HepG2 (cell line): Measurements from ENCODE around the gene ADH1C. TPM values are rescaled to one million over a fixed set of nuclear protein-coding genes. Genes with fewer than 3 reads are reported as not detected.

Experiments used
- ATAC-seq: fragments of 200-7000 bp; cut with Tn5 transposase; 3 replicates; pipeline ENCODE4 v1.9.1; 2020; ENCODE audit warnings: mild to moderate bottlenecking, moderate library complexity
- BruUV-seq: library from RNA; stranded (reverse); fragments of 400-500 nt; replicated peaks from 2 replicates; lab custom pipeline; 2021; lab: Mats Ljungman, UMichigan
- CTCF ChIA-PET: fragments of 300-600 bp; formaldehyde crosslinking; extraction: SDS; loops from one replicate; lab custom pipeline; 2021; ENCODE audit warnings: low total read pairs, inconsistent platforms, low intra/inter-chr PET ratio; lab: Yijun Ruan, JAX
- POLR2A ChIA-PET: fragments of 350-600 bp; sonication (Branson Sonifier 250); formaldehyde crosslinking; loops from one replicate; lab custom pipeline; 2020; ENCODE audit warnings: antibody characterized with exemption, inconsistent platforms; lab: Yijun Ruan, JAX
- DNase-seq: peaks from one replicate; pipeline ENCODE4 v3.0.0-alpha.2; 2015; ENCODE audit warnings: low spot score
- FAIRE-seq: peaks from 3 replicates; lab custom pipeline; 2011; peaks lifted over from hg19 to GRCh38; lab: Jason Lieb, UNC
- H2AFZ ChIP-seq: one replicate; pipeline ENCODE4 v1.6.1; 2011; ENCODE audit warnings: low read length, inconsistent platforms
- H3K27ac ChIP-seq: fragments of 300-600 bp; 3 replicates; pipeline ENCODE4 v1.8.0; 2011; ENCODE audit warnings: mixed run types, mild to moderate bottlenecking, mixed read lengths, low read length, inconsistent platforms; ENCODE audit not compliant: insufficient read depth; ENCODE audit errors: extremely low read length
- H3K27me3 ChIP-seq, 2 experiments: fragments of 200-600 bp in 1 of 2; 2 replicates in 1 of 2; 3 replicates in 1 of 2; pipeline versions ENCODE4 v1.6.0 to v1.8.0; 2011; ENCODE audit warnings: low read length in 2 of 2, mild to moderate bottlenecking in 2 of 2, moderate library complexity in 2 of 2, inconsistent platforms in 1 of 2; ENCODE audit not compliant: insufficient read depth in 2 of 2, control insufficient read depth in 1 of 2
- H3K36me3 ChIP-seq, 2 experiments: fragments of 200-600 bp in 1 of 2; replicated peaks in 1 of 2; 2 replicates in 1 of 2; 3 replicates in 1 of 2; pipeline versions ENCODE4 v1.5.1 to v1.8.0; 2011; ENCODE audit warnings: low read length in 2 of 2, inconsistent platforms in 1 of 2; ENCODE audit not compliant: insufficient read depth in 2 of 2, control insufficient read depth in 1 of 2
- H3K4me1 ChIP-seq: 2 replicates; pipeline ENCODE4 v1.5.1; 2012; ENCODE audit warnings: low read length, inconsistent platforms; ENCODE audit not compliant: insufficient read depth
- H3K4me2 ChIP-seq: 2 replicates; pipeline ENCODE4 v1.6.0; 2011; ENCODE audit warnings: low read depth, low read length, inconsistent platforms
- H3K4me3 ChIP-seq, 3 experiments: fragments of 200-600 bp in 1 of 3; sonication (generic), shearing (Covaris generic) in 1 of 3; replicated peaks in 1 of 3; 2 replicates each; pipeline ENCODE4 v1.5.1; 2011 to 2016; ENCODE audit warnings: low read length in 3 of 3, inconsistent platforms in 2 of 3, low read depth in 2 of 3, mild to moderate bottlenecking in 2 of 3, control low read depth in 1 of 3, mixed read lengths in 1 of 3; ENCODE audit not compliant: insufficient read depth in 1 of 3
- H3K79me2 ChIP-seq: one replicate; pipeline ENCODE4 v1.6.1; 2011; ENCODE audit warnings: low read length, inconsistent platforms; ENCODE audit not compliant: insufficient read depth
- H3K9ac ChIP-seq: 2 replicates; pipeline ENCODE4 v1.6.0; 2011; ENCODE audit warnings: mild to moderate bottlenecking, low read depth, low read length, inconsistent platforms; ENCODE audit not compliant: insufficient read depth
- H3K9me3 ChIP-seq: 2 replicates; pipeline ENCODE4 v1.5.1; 2012; ENCODE audit warnings: mild to moderate bottlenecking, low read length
- H4K20me1 ChIP-seq: 2 replicates; pipeline ENCODE4 v1.6.0; 2011; ENCODE audit warnings: inconsistent platforms, mild to moderate bottlenecking, low read length, moderate library complexity; ENCODE audit not compliant: insufficient read depth
- DDIT3 ChIP-seq: sonication (generic); formaldehyde crosslinking; IDR thresholded peaks from 2 replicates; pipeline ENCODE4 v1.4.0; 2020; ENCODE audit warnings: mild to moderate bottlenecking, missing genetic modification reagents
- ELK4 ChIP-seq: sonication (generic); formaldehyde crosslinking; IDR thresholded peaks from 2 replicates; pipeline ENCODE4 v1.9.0; 2021; ENCODE audit warnings: missing genetic modification reagents, borderline replicate concordance
- EP300 ChIP-seq, 3 experiments: sonication (generic) in 1 of 3; formaldehyde crosslinking in 1 of 3; IDR thresholded peaks; 2 replicates each; pipeline versions ENCODE4 v1.5.1 to v1.6.1; 2011 to 2020; ENCODE audit warnings: low read depth in 2 of 3, low read length in 2 of 3, borderline replicate concordance in 1 of 3, improper control_type of control experiment in 1 of 3, mild to moderate bottlenecking in 1 of 3, missing genetic modification reagents in 1 of 3, moderate library complexity in 1 of 3
- KLF13 ChIP-seq: sonication (generic); formaldehyde crosslinking; IDR thresholded peaks from 2 replicates; pipeline ENCODE4 v1.4.0; 2020; ENCODE audit warnings: mild to moderate bottlenecking, missing genetic modification reagents
- PPARG ChIP-seq: conservative IDR thresholded peaks from 2 replicates; pipeline ENCODE4 v1.6.1; 2016; ENCODE audit warnings: missing biosample characterization, missing genetic modification reagents
- ZNF33B ChIP-seq: sonication (generic); formaldehyde crosslinking; IDR thresholded peaks from 2 replicates; pipeline ENCODE4 v1.5.1; 2020; ENCODE audit warnings: mild to moderate bottlenecking, missing genetic modification reagents
- ZNF44 ChIP-seq: sonication (generic); formaldehyde crosslinking; IDR thresholded peaks from 2 replicates; pipeline ENCODE4 v1.5.1; 2020; ENCODE audit warnings: mild to moderate bottlenecking, missing genetic modification reagents
- ZNF674 ChIP-seq: sonication (generic); formaldehyde crosslinking; IDR thresholded peaks from 2 replicates; pipeline ENCODE4 v1.5.0; 2020; ENCODE audit warnings: low read depth, mild to moderate bottlenecking, missing genetic modification reagents
- ZNF777 ChIP-seq: sonication (generic); formaldehyde crosslinking; IDR thresholded peaks from 2 replicates; pipeline ENCODE4 v1.4.0; 2020; ENCODE audit warnings: missing genetic modification reagents
- ZSCAN9 ChIP-seq: IDR thresholded peaks from 2 replicates; pipeline ENCODE4 v1.6.1; 2016; ENCODE audit warnings: borderline replicate concordance
- in situ Hi-C: cut with HindIII; loops from 2 replicates; pipeline ENCODE4 v1.10.0; 2017; ENCODE audit warnings: low pct_unique_long_range_greater_than_20kb; ENCODE audit not compliant: extremely low pct_ligation_motif_present
- intact Hi-C: fragments of 100-400 bp; cut with micrococcal nuclease; formaldehyde crosslinking; loops from one replicate; pipeline ENCODE4 v1.10.0; 2022; ENCODE audit not compliant: unreplicated experiment
- polyA plus RNA-seq, 8 experiments: library from polyadenylated mRNA; depleted of rRNA in 3 of 8; stranded (reverse) in 7 of 8; unstranded in 1 of 8; fragments of >200 nt; fragmentation: Illumina TruSeq in 4 of 8; extraction: Trizol in 4 of 8; gene quantifications; 2 replicates each; pipeline versions ENCODE4 v1.2.1 to v1.2.3, GENCODE V29; 2011 to 2016; ENCODE audit warnings: low read depth in 4 of 8, missing spikeins in 1 of 8, mixed read lengths in 1 of 8; ENCODE audit not compliant: insufficient read depth in 1 of 8
- total RNA-seq, 5 experiments: library from RNA; depleted of rRNA; stranded (reverse); fragments of >200 nt; fragmentation: Illumina TruSeq; extraction: Trizol; gene quantifications; 2 replicates each; pipeline ENCODE4 v1.2.3, GENCODE V29; 2016; ENCODE audit warnings: low read depth in 1 of 5
- TF ChIP-seq, protein P1 (sequence below): sonication (generic); formaldehyde crosslinking; IDR thresholded peaks from 2 replicates; pipeline ENCODE4 v1.8.0; 2022; ENCODE audit warnings: mild to moderate bottlenecking, missing genetic modification reagents; ENCODE audit not compliant: insufficient replicate concordance
- TF ChIP-seq, protein P2 (sequence below): sonication (generic); formaldehyde crosslinking; IDR thresholded peaks from 2 replicates; pipeline ENCODE4 v1.4.0; 2020; ENCODE audit warnings: missing genetic modification reagents, borderline replicate concordance
- TF ChIP-seq, protein P3 (sequence below): sonication (generic); formaldehyde crosslinking; IDR thresholded peaks from 2 replicates; pipeline ENCODE4 v1.4.0; 2020; ENCODE audit warnings: missing genetic modification reagents, borderline replicate concordance

ADH1C gene
- total and polyA plus RNA-seq, 2 of the 13 experiments (the other 11 are each of a cell fraction or from before 2014, with no cell fraction given) = not detected

GRCh38 chr4:99381588-99382175 is 29.1 kb upstream of the ADH1C start (continued):
- TF ChIP-seq PPARG (no peak), ELK4 (no peak), ZNF674 (no peak)

- Histone ChIP-seq H3K4me2 (no peak overlapping the region), H3K27me3 (no peaks in the 10 kb centered on the region), H3K4me1 (peaks cover 18% of the 10 kb centered on the region), H3K4me3 (no peak overlapping the region), H3K9ac (no peak overlapping the region), H2AFZ (no peak overlapping the region), H4K20me1 (no peaks in the 10 kb centered on the region), H3K36me3 (no peaks in the 10 kb centered on the region), H3K27ac (no peak overlapping the region), H3K9me3 (peaks cover 9% of the 10 kb centered on the region), H3K79me2 (no peaks in the 10 kb centered on the region)
- intact Hi-C loops = no loop called here
- BruUV-seq = no TSS peak
- FAIRE-seq (no peak), ATAC-seq (no peak), DNase-seq (no peak)
- in situ Hi-C loops = no loop called here
- ChIA-PET POLR2A (no interaction called here), CTCF (no interaction called here)
- TF ChIP-seq, protein P1, sequence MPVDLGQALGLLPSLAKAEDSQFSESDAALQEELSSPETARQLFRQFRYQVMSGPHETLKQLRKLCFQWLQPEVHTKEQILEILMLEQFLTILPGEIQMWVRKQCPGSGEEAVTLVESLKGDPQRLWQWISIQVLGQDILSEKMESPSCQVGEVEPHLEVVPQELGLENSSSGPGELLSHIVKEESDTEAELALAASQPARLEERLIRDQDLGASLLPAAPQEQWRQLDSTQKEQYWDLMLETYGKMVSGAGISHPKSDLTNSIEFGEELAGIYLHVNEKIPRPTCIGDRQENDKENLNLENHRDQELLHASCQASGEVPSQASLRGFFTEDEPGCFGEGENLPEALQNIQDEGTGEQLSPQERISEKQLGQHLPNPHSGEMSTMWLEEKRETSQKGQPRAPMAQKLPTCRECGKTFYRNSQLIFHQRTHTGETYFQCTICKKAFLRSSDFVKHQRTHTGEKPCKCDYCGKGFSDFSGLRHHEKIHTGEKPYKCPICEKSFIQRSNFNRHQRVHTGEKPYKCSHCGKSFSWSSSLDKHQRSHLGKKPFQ (CRISPR knock-in tag) = no peak
- TF ChIP-seq ZNF777 (CRISPR knock-in tag) = no peak
- no peak for TF ChIP-seq EP300 (IDR thresholded peaks at IDR 0.05; ENCODE audit: low read depth in 2 of 2, low read length in 2 of 2)
- no peak for TF ChIP-seq EP300 (CRISPR knock-in tag; IDR thresholded peaks at IDR 0.05; ENCODE audit: borderline replicate concordance)
- TF ChIP-seq, protein P2, sequence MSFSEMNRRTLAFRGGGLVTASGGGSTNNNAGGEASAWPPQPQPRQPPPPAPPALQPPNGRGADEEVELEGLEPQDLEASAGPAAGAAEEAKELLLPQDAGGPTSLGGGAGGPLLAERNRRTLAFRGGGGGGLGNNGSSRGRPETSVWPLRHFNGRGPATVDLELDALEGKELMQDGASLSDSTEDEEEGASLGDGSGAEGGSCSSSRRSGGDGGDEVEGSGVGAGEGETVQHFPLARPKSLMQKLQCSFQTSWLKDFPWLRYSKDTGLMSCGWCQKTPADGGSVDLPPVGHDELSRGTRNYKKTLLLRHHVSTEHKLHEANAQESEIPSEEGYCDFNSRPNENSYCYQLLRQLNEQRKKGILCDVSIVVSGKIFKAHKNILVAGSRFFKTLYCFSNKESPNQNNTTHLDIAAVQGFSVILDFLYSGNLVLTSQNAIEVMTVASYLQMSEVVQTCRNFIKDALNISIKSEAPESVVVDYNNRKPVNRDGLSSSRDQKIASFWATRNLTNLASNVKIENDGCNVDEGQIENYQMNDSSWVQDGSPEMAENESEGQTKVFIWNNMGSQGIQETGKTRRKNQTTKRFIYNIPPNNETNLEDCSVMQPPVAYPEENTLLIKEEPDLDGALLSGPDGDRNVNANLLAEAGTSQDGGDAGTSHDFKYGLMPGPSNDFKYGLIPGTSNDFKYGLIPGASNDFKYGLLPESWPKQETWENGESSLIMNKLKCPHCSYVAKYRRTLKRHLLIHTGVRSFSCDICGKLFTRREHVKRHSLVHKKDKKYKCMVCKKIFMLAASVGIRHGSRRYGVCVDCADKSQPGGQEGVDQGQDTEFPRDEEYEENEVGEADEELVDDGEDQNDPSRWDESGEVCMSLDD = no peak
- TF ChIP-seq DDIT3 (CRISPR knock-in tag) = no peak
- TF ChIP-seq, protein P3, sequence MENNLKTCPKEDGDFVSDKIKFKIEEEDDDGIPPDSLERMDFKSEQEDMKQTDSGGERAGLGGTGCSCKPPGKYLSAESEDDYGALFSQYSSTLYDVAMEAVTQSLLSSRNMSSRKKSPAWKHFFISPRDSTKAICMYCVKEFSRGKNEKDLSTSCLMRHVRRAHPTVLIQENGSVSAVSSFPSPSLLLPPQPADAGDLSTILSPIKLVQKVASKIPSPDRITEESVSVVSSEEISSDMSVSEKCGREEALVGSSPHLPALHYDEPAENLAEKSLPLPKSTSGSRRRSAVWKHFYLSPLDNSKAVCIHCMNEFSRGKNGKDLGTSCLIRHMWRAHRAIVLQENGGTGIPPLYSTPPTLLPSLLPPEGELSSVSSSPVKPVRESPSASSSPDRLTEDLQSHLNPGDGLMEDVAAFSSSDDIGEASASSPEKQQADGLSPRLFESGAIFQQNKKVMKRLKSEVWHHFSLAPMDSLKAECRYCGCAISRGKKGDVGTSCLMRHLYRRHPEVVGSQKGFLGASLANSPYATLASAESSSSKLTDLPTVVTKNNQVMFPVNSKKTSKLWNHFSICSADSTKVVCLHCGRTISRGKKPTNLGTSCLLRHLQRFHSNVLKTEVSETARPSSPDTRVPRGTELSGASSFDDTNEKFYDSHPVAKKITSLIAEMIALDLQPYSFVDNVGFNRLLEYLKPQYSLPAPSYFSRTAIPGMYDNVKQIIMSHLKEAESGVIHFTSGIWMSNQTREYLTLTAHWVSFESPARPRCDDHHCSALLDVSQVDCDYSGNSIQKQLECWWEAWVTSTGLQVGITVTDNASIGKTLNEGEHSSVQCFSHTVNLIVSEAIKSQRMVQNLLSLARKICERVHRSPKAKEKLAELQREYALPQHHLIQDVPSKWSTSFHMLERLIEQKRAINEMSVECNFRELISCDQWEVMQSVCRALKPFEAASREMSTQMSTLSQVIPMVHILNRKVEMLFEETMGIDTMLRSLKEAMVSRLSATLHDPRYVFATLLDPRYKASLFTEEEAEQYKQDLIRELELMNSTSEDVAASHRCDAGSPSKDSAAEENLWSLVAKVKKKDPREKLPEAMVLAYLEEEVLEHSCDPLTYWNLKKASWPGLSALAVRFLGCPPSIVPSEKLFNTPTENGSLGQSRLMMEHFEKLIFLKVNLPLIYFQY (CRISPR knock-in tag) = no peak
- no peak for TF ChIP-seq ZSCAN9 (CRISPR knock-in tag)
- TF ChIP-seq KLF13 (CRISPR knock-in tag) = no peak
- no peak for TF ChIP-seq ZNF33B (CRISPR knock-in tag)
- TF ChIP-seq ZNF44 (CRISPR knock-in tag) = no peak
Observed at GRCh38 chr4:99379571-99379970, 27.0 kb upstream of the ADH1C start.
